ENCODE data around the gene ULK4.

- TF ChIP-seq, protein P1, sequence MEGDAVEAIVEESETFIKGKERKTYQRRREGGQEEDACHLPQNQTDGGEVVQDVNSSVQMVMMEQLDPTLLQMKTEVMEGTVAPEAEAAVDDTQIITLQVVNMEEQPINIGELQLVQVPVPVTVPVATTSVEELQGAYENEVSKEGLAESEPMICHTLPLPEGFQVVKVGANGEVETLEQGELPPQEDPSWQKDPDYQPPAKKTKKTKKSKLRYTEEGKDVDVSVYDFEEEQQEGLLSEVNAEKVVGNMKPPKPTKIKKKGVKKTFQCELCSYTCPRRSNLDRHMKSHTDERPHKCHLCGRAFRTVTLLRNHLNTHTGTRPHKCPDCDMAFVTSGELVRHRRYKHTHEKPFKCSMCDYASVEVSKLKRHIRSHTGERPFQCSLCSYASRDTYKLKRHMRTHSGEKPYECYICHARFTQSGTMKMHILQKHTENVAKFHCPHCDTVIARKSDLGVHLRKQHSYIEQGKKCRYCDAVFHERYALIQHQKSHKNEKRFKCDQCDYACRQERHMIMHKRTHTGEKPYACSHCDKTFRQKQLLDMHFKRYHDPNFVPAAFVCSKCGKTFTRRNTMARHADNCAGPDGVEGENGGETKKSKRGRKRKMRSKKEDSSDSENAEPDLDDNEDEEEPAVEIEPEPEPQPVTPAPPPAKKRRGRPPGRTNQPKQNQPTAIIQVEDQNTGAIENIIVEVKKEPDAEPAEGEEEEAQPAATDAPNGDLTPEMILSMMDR (IDR thresholded peaks at IDR 0.05; ENCODE audit: control extremely low read depth in 1 of 3, insufficient read depth in 1 of 3, low read depth in 1 of 3, low read length in 3 of 3) = no peak
- TF ChIP-seq POLR2A (IDR thresholded peaks at IDR 0.05; ENCODE audit: control extremely low read depth in 1 of 2, low read depth in 2 of 2, low read length in 2 of 2) (no peak), PHF8 (conservative IDR thresholded peaks at IDR 0.05; ENCODE audit: low read depth, low read length) (no peak), CREB1 (IDR thresholded peaks at IDR 0.05) (no peak), KDM1A (IDR thresholded peaks at IDR 0.05; ENCODE audit: borderline replicate concordance, low read length) (no peak), SP1 (IDR thresholded peaks at IDR 0.05; ENCODE audit: low read depth, low read length) (no peak), SUZ12 (IDR thresholded peaks at IDR 0.05; ENCODE audit: low read length) (no peak), GABPA (IDR thresholded peaks at IDR 0.05; ENCODE audit: borderline replicate concordance, insufficient read depth, low read length) (no peak), ASH2L (IDR thresholded peaks at IDR 0.05; ENCODE audit: low read length) (no peak), EGR1 (IDR thresholded peaks at IDR 0.05; ENCODE audit: borderline replicate concordance, low read depth, low read length) (no peak), CBX5 (IDR thresholded peaks at IDR 0.05; ENCODE audit: low read depth, low read length) (no peak)
Measured at GRCh38 chr3:41431386-41431785, 530.5 kb downstream of the ULK4 start.

All from H1 (cell line).